Sigmoid colon (tissue), 7 donors: Measurements from ENCODE around the gene MNT. TPM values are rescaled to one million over a fixed set of nuclear protein-coding genes. Genes with fewer than 3 reads are reported as not detected.

Experiments used
- DNase-seq: peaks from one replicate; pipeline ENCODE4 v3.0.0-alpha.2; 2019
- H3K27ac ChIP-seq, 4 donors: fragments of 200-600 bp; sonication (generic); one replicate each; pipeline ENCODE4 v1.5.1; 2016 to 2019; ENCODE audit warnings: mild to moderate bottlenecking in 1 of 4
- H3K27me3 ChIP-seq, 3 donors: fragments of 200-600 bp; sonication (generic); one replicate each; pipeline ENCODE4 v1.5.1; 2019; ENCODE audit warnings: mild to moderate bottlenecking in 1 of 3
- H3K36me3 ChIP-seq, 4 donors: fragments of 200-600 bp; sonication (generic); one replicate each; pipeline ENCODE4 v1.5.1; 2016 to 2019
- H3K4me1 ChIP-seq, 4 donors: fragments of 200-600 bp; sonication (generic); one replicate each; pipeline ENCODE4 v1.5.1; 2017 to 2019
- H3K4me3 ChIP-seq, 4 donors: fragments of 200-600 bp; sonication (generic); one replicate each; pipeline ENCODE4 v1.5.1; 2017 to 2019; ENCODE audit warnings: mild to moderate bottlenecking in 2 of 4, moderate library complexity in 1 of 4
- H3K9me3 ChIP-seq, 4 donors: fragments of 200-600 bp in 3 of 4; sonication (generic) in 3 of 4; one replicate each; pipeline versions ENCODE4 v1.5.1 to v1.6.1; 2013 to 2019
- EP300 ChIP-seq, 4 donors: sonication (generic); formaldehyde crosslinking; IDR thresholded peaks; one replicate each; pipeline ENCODE4 v1.6.1; 2017; ENCODE audit warnings: antibody characterized with exemption in 4 of 4
- POLR2A ChIP-seq, 2 donors: fragments of 450-650 bp; IDR thresholded peaks; one replicate each; pipeline ENCODE4 v1.6.1; 2016; ENCODE audit warnings: antibody characterized with exemption in 2 of 2, mild to moderate bottlenecking in 2 of 2, moderate library complexity in 2 of 2
- POLR2AphosphoS5 ChIP-seq, 4 donors: sonication (generic); formaldehyde crosslinking; IDR thresholded peaks; one replicate each; pipeline ENCODE4 v1.6.1; 2017; ENCODE audit warnings: antibody characterized with exemption in 4 of 4
- WGBS, 2 donors: extraction: QIAGEN DNeasy Blood & Tissue Kit; methylation state at CpG; one replicate each; pipeline ENCODE4 v1.1.7; 2013; 5-methylcytosine and 5-hydroxymethylcytosine counted together
- intact Hi-C: fragments of 100-400 bp; cut with DNase I; formaldehyde crosslinking; loops from one replicate; pipeline ENCODE4 v1.15.1; 2023
- polyA plus RNA-seq, 3 donors: library from polyadenylated mRNA; stranded (reverse); fragments of 200-250 nt; gene quantifications; one replicate each; pipeline ENCODE4 v1.2.3, GENCODE V29; 2013
- total RNA-seq, 4 donors: library from RNA; depleted of rRNA; stranded (reverse); fragments of >200 nt; gene quantifications; one replicate each; pipeline ENCODE4 v1.1.0, GENCODE V29; 2016
- TF ChIP-seq, protein P1 (sequence below), 4 experiments: fragments of 450-650 bp in 3 of 4; fragments of 200-600 bp in 1 of 4; IDR thresholded peaks; one replicate each; pipeline ENCODE4 v1.5.1; 2016 to 2019; ENCODE audit warnings: antibody characterized with exemption in 4 of 4, mild to moderate bottlenecking in 3 of 4, moderate library complexity in 2 of 4
- donor health status: healthy with polysubstance abuse.
- donor health status: Bipolar disorder and iron deficiency.
- donor health status: healthy.

Gene MNT
- total and polyA plus RNA-seq, 7 donors, result 2.1 to 24.1 (median 7.7) TPM

DNA sequence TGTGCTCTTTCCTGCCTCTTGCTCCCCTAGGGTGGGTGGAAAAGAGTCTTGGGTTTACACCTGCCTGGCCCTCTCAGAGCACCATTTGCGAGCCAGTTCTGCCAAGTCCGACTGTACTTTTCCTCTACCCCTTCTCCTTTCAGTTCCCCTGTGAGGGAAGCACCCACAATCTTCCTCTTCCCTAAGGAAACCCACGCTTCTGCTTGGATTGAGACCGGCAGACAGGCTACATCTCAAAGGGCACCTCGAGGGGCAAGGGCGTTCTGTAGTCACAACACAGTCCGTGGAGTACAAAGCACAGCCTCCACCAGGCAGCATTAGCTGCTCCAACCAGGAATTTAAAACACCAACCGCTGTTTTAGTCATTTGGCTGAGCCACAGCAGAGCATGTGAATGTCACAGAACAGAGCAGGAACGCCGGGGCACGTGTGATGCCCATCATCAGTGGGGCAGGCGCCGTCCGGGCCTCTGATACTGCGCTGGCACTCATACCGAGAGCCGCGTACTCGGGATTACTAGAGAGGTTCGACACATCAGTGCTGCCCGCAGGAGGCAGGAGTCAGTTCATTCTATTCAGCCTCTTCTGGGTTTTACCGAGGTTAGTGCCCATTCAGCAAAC is 13.7 kb upstream of the MNT start:
- no peak overlapping the region for H3K27ac ChIP-seq
- no peaks in the 10 kb centered on the region for H3K27me3 ChIP-seq
- 94% methylated on average over 22 of the region's 22 CpGs for WGBS, 2 donors
- intact Hi-C loops, result loop anchor here (10.0 kb wide), 3 partner anchors 50 to 180 kb away; partner anchors contain the start of genes PAFAH1B1, SGSM2 and TSR1
- peak; percentile 14 for DNase-seq
- H3K4me3 ChIP-seq, result no peak overlapping the region
- no peak for TF ChIP-seq POLR2A (IDR thresholded peaks at IDR 0.05)
- TF ChIP-seq, protein P1, sequence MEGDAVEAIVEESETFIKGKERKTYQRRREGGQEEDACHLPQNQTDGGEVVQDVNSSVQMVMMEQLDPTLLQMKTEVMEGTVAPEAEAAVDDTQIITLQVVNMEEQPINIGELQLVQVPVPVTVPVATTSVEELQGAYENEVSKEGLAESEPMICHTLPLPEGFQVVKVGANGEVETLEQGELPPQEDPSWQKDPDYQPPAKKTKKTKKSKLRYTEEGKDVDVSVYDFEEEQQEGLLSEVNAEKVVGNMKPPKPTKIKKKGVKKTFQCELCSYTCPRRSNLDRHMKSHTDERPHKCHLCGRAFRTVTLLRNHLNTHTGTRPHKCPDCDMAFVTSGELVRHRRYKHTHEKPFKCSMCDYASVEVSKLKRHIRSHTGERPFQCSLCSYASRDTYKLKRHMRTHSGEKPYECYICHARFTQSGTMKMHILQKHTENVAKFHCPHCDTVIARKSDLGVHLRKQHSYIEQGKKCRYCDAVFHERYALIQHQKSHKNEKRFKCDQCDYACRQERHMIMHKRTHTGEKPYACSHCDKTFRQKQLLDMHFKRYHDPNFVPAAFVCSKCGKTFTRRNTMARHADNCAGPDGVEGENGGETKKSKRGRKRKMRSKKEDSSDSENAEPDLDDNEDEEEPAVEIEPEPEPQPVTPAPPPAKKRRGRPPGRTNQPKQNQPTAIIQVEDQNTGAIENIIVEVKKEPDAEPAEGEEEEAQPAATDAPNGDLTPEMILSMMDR (IDR thresholded peaks at IDR 0.05), result no peak
- TF ChIP-seq EP300 (IDR thresholded peaks at IDR 0.05), result no peak
- TF ChIP-seq POLR2AphosphoS5 (IDR thresholded peaks at IDR 0.05), result no peak
- no peaks in the 10 kb centered on the region for H3K9me3 ChIP-seq
- H3K4me1 ChIP-seq, result peaks cover 0 to 36% (median 23%) of the 10 kb centered on the region in 4 donors
- H3K36me3 ChIP-seq, result peaks cover 0 to 24% (median 0%) of the 10 kb centered on the region in 4 donors

DNA sequence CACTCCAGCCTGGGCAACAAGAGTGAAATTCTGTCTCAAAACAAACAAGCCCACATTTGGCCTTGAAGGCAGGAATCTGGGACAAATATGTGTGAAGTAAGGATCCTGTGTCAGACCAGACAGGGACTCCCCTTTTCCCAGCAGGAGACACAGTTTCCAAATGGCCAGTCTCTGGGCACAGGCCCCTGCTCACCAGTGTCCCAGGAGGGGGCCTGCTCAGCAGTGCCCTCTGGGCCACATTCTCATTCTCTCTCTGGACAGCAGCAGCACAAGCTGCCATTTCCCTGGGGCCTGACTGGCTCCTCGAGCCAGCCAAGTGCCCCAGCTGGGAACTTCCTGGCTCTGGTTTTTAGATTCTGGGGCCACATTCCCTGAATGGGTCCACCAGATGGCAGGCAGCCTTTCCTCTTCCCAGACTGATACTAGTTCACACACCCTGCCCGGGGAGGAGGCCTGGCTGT is 11.7 kb upstream of the MNT start:
- peaks cover 0 to 17% (median 0%) of the 10 kb centered on the region in 4 donors for H3K36me3 ChIP-seq
- TF ChIP-seq EP300 (IDR thresholded peaks at IDR 0.05) (no peak), POLR2AphosphoS5 (IDR thresholded peaks at IDR 0.05) (no peak), POLR2A (IDR thresholded peaks at IDR 0.05) (no peak)
- TF ChIP-seq, protein P1 (IDR thresholded peaks at IDR 0.05), result no peak
- WGBS, 2 donors, result 67 to 77% methylated on average over 2 of the region's 2 CpGs
- intact Hi-C loops, result loop anchor here (10.0 kb wide), 3 partner anchors 48 to 182 kb away; partner anchors contain the start of genes PAFAH1B1, SGSM2 and TSR1
- DNase-seq, result peak; percentile 60
- no peaks in the 10 kb centered on the region for H3K27me3 ChIP-seq
- H3K27ac ChIP-seq, result peak overlapping the region in 3 of 4 donors; percentile 33 to 59 (median 50)
- no peak overlapping the region for H3K4me3 ChIP-seq
- peaks cover 0 to 18% (median 8%) of the 10 kb centered on the region in 4 donors for H3K4me1 ChIP-seq
- H3K9me3 ChIP-seq, result no peaks in the 10 kb centered on the region

DNA sequence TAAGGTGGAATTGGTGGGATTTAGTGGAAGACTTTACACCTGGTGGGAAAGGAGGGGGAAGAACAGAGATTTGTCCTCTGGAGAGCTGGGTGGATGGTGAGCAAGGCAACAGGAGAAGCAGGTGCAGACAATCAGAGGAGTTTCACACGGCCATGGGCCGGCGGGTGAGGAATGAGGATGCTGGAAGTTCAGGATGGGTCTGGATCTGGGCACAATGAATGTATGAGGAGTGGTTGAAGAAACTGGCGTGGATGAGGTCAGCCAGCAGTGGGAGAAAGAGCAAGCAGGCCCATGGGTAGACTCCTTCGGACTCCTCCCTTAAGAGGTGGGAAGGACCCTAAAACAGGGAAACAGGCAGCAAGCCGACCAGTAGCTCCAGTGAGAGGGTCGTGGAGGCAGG is 10.1 kb upstream of the MNT start:
- 95% methylated on average over 7 of the region's 7 CpGs for WGBS, 2 donors
- TF ChIP-seq EP300 (IDR thresholded peaks at IDR 0.05) (no peak), POLR2AphosphoS5 (IDR thresholded peaks at IDR 0.05) (no peak), POLR2A (IDR thresholded peaks at IDR 0.05) (no peak)
- intact Hi-C loops, result loop anchor here (10.0 kb wide), 3 partner anchors 46 to 184 kb away; partner anchors contain the start of genes PAFAH1B1, SGSM2 and TSR1
- H3K4me1 ChIP-seq, result peaks cover 0 to 27% (median 17%) of the 10 kb centered on the region in 4 donors
- peaks cover 0 to 17% (median 0%) of the 10 kb centered on the region in 4 donors for H3K36me3 ChIP-seq
- H3K27me3 ChIP-seq, result no peaks in the 10 kb centered on the region
- H3K4me3 ChIP-seq, result no peak overlapping the region
- no peak overlapping the region for H3K27ac ChIP-seq
- peak; percentile 55 for DNase-seq
- H3K9me3 ChIP-seq, result no peaks in the 10 kb centered on the region

DNA sequence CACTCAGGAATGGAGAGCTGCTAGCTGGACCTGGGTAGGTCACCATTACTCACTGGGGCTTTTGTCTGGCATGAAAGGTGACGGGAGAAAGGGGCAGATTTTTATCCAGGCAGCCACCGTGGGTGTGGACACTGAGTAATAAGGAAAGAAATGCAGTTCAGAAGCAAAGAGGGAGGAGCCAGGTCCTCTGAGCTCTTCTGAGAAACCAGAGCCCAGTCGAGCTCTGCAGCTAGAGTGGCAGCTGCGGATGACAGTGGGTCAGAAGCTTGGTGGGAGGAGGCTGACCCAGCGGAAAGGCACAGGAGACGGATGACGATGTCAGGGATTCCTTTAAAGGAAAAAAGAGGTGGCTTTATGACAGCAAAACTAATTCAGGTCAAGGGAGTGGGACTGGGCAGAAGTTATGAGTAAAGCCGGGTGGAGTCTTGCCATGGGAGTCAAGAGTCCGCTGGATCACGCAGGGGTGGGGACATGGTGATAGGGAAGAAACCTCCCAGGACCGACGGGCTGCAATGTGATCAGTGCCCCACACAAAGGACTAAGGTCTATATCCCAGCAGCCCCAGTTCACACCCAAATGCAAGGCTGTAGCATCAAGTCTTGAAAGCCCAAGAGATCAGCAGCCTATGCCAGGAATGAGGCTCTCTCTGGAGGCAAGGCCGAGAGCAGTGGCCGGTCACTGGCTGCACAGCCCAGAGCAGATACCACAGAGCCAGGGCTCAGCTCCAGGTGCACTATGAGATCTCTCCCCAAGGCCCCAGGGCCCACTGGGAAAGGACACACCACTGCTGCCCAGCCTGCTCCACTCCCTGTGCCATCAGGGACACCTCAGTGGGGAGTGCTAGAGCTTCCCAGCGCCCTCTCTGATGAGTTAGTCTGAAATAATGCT is 6.3 kb upstream of the MNT start:
- WGBS, 2 donors, result 9 to 50% methylated on average over 15 of the region's 15 CpGs

More for the DNA sequence above, 6.3 kb upstream of the MNT start:
- peaks cover 0 to 55% (median 55%) of the 10 kb centered on the region in 4 donors for H3K4me1 ChIP-seq
- no peaks in the 10 kb centered on the region for H3K36me3 ChIP-seq
- peak overlapping the region; percentile 97 to 100 (median 98) for H3K27ac ChIP-seq
- DNase-seq, result peak; percentile 87
- intact Hi-C loops, result no loop called here
- no peaks in the 10 kb centered on the region for H3K9me3 ChIP-seq
- H3K4me3 ChIP-seq, result no peak overlapping the region
- H3K27me3 ChIP-seq, result no peaks in the 10 kb centered on the region
- peak in 1 of 2 donors; percentile 40 for TF ChIP-seq POLR2A (IDR thresholded peaks at IDR 0.05)
- TF ChIP-seq, protein P1 (IDR thresholded peaks at IDR 0.05), result no peak
- no peak for TF ChIP-seq EP300 (IDR thresholded peaks at IDR 0.05)
- peak in 3 of 4 donors; percentile 33 to 81 (median 36) for TF ChIP-seq POLR2AphosphoS5 (IDR thresholded peaks at IDR 0.05)
